Activated CD4-positive, alpha-beta T cell treated with anti-CD3 and anti-CD28 coated beads, Interleukin-2, amount 50 U/mL, for 4 hours (primary cell): ENCODE data around the gene ASB2.

Experiments used
- DNase-seq, 2 experiments: peaks; one replicate each; pipeline ENCODE4 v3.0.0-alpha.2; 2020

The ASB2 gene

GRCh38 chr14:93960108-93960475 is 16.3 kb downstream of the ASB2 start:
- peak in 1 of 2 experiments; percentile 37 for DNase-seq

- peak; percentile 85 to 89 for DNase-seq
Observed at GRCh38 chr14:93959239-93960107, 16.9 kb downstream of the ASB2 start.

- DNase-seq, result no peak
Observed at GRCh38 chr14:93958567-93959238, 17.7 kb downstream of the ASB2 start.

GRCh38 chr14:93957751-93958566 is 18.4 kb downstream of the ASB2 start:
- no peak for DNase-seq

GRCh38 chr14:93957333-93957710 is 19.0 kb downstream of the ASB2 start:
- DNase-seq, result no peak

- no peak for DNase-seq
Observed at GRCh38 chr14:93956514-93957332, 19.6 kb downstream of the ASB2 start.

GRCh38 chr14:93955850-93956481 is 20.4 kb downstream of the ASB2 start:
- DNase-seq, result no peak

GRCh38 chr14:93954900-93955849 is 21.2 kb downstream of the ASB2 start:
- DNase-seq, result no peak

- DNase-seq, result no peak
Observed at GRCh38 chr14:93954516-93954830, 21.9 kb downstream of the ASB2 start.

GRCh38 chr14:93953739-93954515 is 22.4 kb downstream of the ASB2 start:
- DNase-seq, result no peak

- no peak for DNase-seq
Observed at GRCh38 chr14:93953263-93953662, 23.1 kb downstream of the ASB2 start.

GRCh38 chr14:93952829-93953228 is 23.5 kb downstream of the ASB2 start:
- DNase-seq, result no peak

GRCh38 chr14:93951635-93952540 is 24.5 kb downstream of the ASB2 start:
- DNase-seq, result no peak

GRCh38 chr14:93950948-93951634 is 25.3 kb downstream of the ASB2 start:
- DNase-seq, result no peak

GRCh38 chr14:93949511-93950075 is 26.8 kb downstream of the ASB2 start:
- DNase-seq, result no peak

GRCh38 chr14:93947282-93947681 is 29.1 kb downstream of the ASB2 start:
- no peak for DNase-seq

- no peak for DNase-seq
Observed at GRCh38 chr14:93946541-93947090, 29.8 kb downstream of the ASB2 start.

- DNase-seq, result no peak
Observed at GRCh38 chr14:93946104-93946503, 30.3 kb downstream of the ASB2 start.
